Measurements from ENCODE around the gene CIB1.
"Not testable (repeated sequence)": the region's sequence is repeated elsewhere in the genome, so short reads cannot be mapped to it uniquely, and the experiment has no call there.

The CIB1 gene

DNA sequence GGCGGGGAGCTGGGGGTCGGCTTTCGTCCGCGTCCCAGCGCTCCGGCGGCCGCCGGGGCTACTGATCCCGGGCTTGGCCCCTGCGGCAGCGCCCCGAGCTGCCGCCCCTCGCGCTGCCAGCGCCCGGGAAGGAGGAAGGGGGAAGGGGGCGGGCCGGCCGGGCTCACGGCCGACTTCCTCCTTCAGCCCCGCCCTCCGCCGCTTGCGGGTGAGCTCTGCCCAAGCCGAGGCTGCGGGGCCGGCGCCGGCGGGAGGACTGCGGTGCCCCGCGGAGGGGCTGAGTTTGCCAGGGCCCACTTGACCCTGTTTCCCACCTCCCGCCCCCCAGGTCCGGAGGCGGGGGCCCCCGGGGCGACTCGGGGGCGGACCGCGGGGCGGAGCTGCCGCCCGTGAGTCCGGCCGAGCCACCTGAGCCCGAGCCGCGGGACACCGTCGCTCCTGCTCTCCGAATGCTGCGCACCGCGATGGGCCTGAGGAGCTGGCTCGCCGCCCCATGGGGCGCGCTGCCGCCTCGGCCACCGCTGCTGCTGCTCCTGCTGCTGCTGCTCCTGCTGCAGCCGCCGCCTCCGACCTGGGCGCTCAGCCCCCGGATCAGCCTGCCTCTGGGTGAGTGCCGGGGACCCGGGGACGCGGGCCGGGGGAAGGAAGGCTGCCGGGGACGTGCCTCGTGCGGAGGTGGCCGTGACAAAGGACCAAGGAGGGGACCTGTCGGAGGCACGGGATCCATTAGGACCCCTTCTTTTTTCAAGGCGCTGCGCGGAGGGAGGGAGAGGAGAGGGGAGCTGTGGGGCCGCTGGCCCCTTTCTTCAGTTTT lies 32.4 kb downstream of the CIB1 start, which contains the start of gene SEMA4B:
TSS of gene SEMA4B (plus strand) at position 201 of the 814 bp plus-strand sequence. CDS start at position 450, 249 bp downstream.
- DNase-seq (ENCODE audit: extremely low read depth in 1 of 2, low read depth in 1 of 2) = peak in 1 of 2 donors; percentile 57

DNA sequence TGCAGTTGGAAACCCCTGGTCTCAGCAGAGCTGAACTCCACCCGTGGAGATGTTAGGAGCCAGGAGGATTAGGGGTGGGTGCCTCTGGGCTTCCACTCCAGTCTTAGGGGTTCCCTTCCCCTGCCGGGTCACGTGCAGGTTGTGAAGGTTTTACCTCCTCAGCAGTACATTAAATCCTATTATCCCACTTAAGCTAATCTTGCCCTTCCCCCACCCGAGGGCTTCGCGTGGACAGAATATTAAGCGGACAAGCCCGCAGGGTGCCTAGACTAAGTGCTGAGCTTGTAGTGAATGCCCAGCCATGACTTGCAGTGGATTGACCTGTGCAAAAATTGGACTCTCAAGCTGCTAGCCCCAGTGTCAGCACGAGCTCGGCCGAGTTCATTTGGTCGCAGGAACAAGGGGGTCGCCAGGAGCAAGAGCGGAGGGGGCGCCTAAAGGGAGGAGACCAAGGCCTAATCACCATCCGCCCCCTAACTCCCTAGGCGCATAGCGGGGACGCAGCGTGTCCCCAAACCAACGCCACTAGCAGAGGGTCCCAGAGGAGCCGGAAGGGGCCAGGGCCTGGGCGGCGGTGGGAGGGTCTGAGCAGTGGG lies 33.1 kb downstream of the CIB1 start:
- no peak for DNase-seq (ENCODE audit: extremely low read depth in 1 of 2, low read depth in 1 of 2)

DNA sequence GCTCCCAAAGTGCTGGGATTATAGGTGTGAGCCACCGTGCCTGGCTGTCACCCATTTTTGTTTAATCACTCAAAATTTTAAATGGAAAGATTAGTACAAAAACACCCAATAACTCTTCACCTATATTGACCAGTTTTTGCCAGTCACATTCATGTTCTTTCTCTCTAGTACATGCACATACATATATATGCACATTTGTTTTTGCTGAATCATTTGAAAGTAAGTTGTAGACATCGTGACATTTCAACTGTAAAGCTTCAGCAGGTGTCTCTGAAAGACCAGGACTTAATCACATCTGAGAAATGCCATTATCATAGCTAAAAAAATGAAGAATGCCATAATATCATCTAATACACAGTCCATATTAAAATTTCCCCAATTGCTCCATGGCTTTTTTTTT lies 39.1 kb downstream of the CIB1 start:
- DNase-seq (ENCODE audit: extremely low read depth in 1 of 2, low read depth in 1 of 2) = no peak

DNA sequence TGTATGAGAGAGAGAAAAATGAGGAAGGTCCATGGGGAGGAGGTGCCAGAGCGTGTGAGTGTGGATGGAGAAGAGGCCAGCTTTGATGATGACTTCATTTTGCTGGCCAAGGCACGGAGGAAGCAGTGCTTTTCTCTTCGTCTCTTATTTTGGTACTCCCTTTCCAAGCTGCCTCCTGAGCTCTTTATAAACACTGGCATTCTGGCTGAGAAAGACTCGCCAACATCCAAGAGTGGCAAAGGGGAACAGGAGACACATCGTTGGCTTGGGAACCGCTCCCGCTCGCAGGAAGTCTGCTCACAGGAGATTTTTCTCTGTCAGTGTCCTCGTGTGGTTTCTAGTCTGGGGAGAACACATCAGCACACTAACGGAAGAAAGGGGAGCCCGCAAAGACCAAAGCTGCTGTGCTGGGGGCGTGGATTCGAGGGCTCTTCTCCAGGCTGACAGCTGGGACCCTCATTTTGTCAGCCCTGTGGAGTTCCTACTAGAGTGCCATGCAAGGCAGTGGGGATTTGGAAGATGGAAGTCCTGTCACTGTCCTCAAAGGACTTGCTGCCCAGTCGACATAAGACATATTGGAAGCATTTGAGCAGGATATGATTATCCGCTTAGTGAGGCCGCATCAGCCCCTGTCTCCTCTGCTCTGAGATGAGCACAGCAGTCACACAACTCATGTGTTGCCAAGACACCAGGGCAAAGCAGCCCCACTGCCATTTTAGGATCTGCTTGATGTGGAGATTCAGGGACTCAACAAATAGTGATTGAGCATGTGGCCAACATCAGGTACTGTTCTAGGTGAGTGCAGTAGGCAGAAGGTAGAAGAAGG lies 40.6 kb downstream of the CIB1 start:
- no peak for DNase-seq (ENCODE audit: extremely low read depth in 1 of 2, low read depth in 1 of 2)

DNA sequence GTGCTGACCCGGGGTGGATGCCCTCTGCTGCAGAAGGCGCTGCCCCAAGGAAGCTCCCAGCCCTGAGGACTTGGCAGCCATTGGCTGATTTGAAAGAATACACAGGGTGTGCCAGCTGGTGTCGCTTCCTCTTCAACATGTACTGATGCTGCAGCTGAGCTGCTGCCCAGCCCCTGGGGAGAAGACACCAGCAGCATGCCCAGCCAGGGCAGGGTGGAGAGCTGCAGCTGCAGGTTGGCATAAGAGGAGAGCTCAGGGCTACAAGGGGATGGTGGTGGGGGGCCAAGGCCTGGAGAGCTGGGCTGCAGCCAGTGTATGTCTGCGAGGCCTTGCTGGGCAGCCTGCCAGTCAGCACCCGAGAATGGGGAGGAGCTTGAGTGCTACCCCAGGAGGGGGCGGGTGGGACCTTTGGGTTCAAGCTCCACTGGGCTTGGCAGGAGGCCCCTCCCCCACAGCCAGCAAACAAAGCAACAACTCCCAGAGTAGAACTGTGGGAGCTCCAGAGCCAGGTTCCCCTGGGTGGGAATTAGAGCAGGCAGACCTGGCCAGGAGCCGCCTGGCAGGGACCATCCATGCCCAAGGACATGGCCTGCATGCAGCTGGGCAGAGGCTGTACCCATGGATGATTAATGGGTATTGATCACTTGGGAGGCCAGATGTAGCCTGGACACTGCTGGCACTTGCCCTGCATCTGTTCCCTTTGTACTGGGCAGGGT lies 41.8 kb downstream of the CIB1 start:
- no peak for DNase-seq (ENCODE audit: extremely low read depth in 1 of 2, low read depth in 1 of 2)

DNA sequence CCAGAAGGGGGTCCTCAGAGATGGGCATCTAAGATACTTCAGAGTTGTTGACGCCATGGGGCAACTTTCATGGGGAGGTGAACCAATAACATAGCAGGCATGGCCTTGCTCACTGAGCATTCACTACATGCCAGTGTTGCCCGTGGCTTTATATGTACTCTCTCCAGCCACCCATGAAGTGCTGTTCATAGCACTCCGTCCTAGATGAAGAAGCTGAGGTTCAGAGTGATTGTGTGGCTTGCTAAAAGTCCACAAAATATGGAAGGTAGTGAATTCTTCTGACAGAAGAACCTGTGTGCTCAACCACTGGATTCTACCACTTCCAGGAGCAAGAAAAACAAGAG lies 42.4 kb downstream of the CIB1 start:
- no peak for DNase-seq (ENCODE audit: extremely low read depth in 1 of 2, low read depth in 1 of 2)

DNA sequence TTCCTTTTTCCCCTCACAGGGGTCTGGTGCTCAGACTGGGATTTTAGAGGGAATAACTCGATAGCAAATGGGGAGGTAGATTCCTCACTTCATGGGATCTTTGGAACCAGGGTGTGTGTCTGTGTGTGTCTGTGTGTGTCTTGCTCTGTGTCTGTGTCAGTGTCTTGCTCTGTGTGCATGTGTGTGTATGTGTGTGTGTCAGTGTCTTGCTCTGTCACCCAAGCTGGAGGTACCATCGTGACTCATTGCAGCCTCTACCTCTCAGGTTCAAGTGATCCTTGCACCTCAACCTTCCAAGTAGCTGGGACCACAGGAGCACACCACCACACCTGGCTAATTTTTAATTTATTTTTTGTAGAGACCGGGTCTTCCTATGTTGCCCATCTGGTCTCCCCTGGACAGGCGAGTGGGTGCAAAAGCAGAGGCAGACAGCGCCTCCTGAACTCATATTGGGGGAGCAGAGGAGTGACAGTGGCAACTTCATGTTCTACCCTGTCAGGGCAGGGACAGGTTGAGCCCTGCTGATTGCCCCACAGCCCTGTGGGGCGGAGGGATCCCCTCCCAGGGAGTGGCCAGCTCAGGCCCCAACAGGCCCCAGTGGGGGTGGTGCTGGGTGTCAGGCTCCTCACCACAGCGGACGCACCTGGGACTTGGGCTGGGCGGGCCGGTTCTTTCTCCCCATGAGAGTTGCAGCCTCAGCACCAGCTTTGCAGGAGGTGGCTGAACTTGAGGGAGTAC lies 43.0 kb downstream of the CIB1 start:
- no peak for DNase-seq (ENCODE audit: extremely low read depth in 1 of 2, low read depth in 1 of 2)

DNA sequence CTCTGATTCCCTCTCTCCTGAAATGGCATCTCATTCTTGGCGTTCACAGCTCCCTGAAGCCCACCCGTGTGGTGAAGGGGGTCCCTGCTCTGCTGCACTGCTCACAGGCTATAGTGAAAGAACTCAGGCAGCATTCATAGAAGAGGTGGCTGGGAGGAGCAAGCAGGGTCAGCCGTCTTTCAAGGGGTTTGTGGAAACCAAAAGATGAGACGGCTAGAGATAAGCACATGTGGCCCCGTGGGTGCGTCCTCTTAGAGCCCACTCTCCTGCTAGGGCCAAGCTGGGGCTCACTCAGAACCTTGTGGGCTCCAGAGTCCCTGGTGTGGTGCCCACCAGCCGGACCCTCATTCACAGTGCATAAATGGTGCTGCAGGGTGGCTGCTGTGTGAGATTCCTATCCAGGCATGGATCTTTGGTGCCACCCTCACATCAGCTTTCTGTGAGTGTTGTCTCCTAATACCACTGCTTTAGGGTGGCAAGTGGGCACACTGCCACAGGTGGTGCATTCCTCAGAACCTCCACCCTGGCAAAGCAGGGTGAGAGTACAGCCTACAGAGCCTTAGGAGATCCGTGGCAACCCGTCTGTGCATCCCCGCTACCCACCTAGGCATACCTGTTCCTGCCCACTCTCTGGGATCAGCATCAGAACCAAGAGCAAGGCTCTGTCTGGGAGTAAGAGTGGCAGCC lies 43.8 kb downstream of the CIB1 start:
- no peak for DNase-seq (ENCODE audit: extremely low read depth in 1 of 2, low read depth in 1 of 2)

DNA sequence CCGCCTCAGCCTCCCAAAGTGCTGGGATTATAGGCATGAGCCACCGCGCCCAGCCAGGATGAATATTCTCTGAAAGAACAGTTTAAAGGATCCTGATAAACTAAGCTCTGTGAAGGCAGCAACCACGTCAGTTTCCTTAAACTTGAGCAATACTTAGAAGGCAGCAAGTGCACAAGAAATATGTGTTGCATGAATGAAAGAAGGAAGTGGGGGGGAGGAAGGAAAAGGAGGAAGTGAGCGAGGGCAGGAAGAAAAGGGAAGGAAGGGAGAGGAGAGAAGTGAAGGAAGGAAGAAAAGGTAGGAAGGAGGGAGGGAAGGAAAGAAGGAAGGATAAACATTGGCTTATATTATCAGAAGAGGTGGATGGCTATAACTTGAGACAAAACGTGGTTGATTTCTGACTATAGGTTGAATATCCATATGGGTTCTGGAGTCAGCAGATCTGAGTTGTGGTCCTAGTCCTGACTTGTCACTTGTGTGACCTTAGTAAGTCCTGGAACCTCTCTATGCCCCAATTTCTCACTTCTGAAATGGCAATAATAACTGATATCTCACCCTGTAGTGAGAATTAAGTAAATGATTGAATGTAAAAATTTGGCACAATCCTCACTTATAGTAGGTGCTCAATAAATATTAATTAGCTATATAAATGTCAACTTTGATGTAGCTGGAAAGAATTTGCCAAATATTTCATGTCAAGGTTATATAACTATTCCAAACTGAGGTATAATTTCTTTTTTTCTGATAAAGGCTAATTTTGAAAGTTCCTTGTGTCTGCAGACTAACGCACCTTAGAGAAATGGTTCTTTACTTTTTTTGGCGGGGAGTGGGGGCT lies 44.6 kb downstream of the CIB1 start:
- no peak for DNase-seq (ENCODE audit: extremely low read depth in 1 of 2, low read depth in 1 of 2)

DNA sequence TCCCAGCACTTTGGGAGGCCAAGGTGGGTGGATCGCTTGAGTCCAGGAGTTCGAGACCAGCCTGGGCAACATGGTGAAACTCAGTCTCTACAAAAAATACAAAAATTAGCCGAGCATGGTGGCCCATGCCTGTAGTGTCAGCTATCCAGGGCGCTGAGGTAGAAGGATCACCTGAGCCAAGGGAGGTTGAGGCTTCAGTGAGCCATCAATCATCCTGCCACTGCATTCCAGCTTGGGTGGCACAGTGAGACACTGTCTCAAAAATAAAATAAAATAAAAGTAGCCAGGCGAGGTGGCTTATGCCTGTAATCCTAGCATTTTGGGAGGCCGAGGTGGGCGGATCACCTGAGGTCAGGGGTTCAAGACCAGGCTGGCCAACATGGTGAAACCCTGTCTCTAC lies 45.7 kb downstream of the CIB1 start:
- DNase-seq (ENCODE audit: extremely low read depth in 1 of 2, low read depth in 1 of 2) = not testable (repeated sequence)

DNA sequence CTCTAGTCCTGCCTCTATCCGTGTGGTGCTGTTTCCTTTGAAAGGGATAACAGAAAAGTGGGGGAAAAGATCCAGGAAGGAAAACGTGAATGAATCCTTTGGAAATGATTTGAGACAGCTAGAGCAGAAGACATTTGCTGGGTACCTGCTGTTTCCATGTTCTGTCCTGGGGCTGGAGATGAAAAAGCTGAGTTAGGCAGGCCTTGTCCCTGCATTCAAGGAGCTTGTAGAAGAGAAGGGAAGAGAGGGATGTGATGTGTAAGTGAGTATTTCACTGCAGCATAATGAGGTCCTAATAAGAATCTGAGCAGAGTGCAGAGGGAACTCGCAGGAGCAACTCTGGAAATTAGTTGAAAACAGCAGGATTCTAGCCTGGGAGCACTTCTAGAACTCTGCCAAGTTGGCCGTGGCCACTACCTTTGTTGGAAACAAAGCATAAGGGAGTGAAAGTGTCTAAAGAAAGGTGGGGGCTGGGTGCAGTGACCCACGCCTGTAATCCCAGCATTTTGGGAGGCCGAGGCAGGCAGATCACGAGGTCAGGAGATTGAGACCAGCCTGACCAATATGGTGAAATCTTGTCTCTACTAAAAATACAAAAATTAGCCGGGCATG lies 46.4 kb downstream of the CIB1 start:
- no peak for DNase-seq (ENCODE audit: extremely low read depth in 1 of 2, low read depth in 1 of 2)

DNA sequence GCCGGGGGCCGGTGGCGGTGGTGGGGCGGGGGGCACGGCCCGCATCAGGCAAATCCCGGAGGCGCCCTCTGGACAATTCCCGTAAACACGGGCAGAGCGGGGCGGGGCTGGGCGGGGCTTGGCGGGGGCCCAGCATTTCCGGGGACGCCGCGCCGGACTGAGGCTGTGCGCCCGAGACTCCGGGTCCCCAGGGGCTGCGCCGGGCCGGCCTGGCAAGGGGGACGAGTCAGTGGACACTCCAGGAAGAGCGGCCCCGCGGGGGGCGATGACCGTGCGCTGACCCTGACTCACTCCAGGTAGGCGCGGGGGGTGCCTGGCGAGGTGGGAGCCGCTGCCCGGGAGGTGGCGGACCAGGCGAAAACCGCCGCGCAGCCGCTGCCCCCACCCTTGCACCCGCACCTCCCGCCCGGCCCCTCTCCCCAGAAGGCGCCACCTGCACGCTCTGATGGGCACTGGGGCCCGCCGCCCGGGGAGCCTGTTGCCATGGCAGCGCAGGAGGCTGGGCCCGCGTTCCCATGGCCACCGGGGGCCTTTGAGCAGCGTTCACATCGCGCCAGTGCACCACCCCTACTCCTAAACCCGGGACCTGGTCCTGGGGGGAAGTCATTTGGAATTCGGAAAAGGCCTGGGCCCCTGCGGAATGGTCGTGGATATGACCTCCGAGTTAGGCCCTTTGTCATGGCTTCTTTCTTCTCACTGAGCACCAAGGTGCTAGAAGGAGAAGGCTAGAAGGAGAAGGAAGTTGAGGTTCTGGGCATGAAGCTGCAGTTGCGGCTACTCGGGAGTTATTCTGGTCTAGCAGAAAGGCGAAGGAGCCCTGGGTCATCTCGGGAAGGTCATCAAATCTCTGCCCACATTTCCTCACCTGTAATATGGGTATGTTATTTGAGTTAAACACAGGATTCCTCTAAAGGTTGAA lies 48.7 kb downstream of the CIB1 start:
- DNase-seq (ENCODE audit: extremely low read depth in 1 of 2, low read depth in 1 of 2) = peak in 1 of 2 donors; percentile 37

DNA sequence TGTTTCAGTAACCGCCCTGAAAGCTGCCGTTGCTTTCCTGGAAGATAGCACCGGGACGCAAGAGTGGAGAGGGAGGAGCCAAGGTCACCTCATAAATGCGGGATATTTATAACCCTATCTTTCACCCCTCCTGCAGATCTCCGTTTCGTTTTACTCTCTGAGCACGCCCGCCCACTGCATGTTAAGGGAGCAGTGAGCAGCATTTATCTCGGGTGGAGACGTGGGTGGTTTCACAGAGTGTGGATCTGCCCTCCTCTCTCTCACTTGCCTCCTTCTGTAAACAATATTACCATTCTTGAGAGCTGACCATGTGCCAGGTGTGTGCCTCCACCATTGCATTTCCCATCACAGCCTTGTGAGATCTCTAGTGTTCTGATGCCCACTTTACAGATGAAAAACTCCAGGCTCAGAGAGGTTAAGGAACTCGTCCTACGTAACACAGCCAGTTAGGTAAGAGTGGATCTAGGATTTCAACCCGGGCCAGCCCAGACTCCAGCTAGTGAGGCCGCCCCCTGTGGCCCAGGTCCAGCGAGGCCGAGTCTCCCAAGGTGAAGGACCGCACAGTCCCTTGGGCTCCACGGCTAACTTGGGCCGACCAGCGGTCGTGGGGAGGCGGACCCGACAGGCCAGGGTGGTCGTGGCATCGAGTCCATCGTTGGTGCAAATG lies 49.5 kb downstream of the CIB1 start:
- DNase-seq (ENCODE audit: extremely low read depth in 1 of 2, low read depth in 1 of 2) = no peak

DNA sequence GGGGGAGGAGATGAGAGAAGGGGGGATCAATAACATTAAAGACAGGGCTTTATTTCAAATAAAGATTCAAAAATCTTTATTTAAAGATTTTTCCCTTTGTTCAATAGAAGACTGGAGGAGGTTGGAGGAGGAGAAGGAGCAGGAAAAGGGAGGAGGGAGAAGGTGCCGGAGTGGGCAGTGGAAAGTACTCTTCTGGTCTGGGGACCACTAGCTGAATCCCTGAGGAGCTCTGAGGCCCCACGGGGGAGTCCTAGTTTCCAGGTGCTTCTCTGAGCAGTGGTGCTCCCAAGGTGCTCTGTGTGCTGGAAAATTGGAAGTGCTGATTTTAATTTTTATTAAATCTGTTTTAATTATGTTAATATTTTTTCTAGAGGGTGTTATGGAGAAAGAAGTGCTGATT lies 52.0 kb downstream of the CIB1 start:
- no peak for DNase-seq (ENCODE audit: extremely low read depth in 1 of 2, low read depth in 1 of 2)
